HepG2 (cell line): ENCODE measurements around the gene CLEC16A. TPM values are rescaled to one million over a fixed set of nuclear protein-coding genes. Genes with fewer than 3 reads are reported as not detected.

ENCODE experiments used
- FOXM1 ChIP-seq: sonication (generic); formaldehyde crosslinking; IDR thresholded peaks from 2 replicates; pipeline ENCODE4 v1.5.0; 2020; ENCODE audit warnings: missing genetic modification reagents
- GMEB1 ChIP-seq: sonication (generic); formaldehyde crosslinking; IDR thresholded peaks from 2 replicates; pipeline ENCODE4 v1.5.1; 2020; ENCODE audit warnings: missing genetic modification reagents, mild to moderate bottlenecking, borderline replicate concordance
- HMGXB4 ChIP-seq, 2 experiments: sonication (generic) in 1 of 2; formaldehyde crosslinking in 1 of 2; IDR thresholded peaks; 2 replicates each; pipeline versions ENCODE4 v1.4.0 to v1.6.1; 2018 to 2020; ENCODE audit warnings: missing genetic modification reagents in 2 of 2, borderline replicate concordance in 1 of 2, low read depth in 1 of 2, mild to moderate bottlenecking in 1 of 2, missing biosample characterization in 1 of 2
- HOMEZ ChIP-seq: IDR thresholded peaks from 2 replicates; pipeline ENCODE4 v1.6.1; 2016; ENCODE audit warnings: low read depth
- THRA ChIP-seq: sonication (generic); formaldehyde crosslinking; IDR thresholded peaks from 2 replicates; pipeline ENCODE4 v1.4.0; 2020; ENCODE audit warnings: missing genetic modification reagents, borderline replicate concordance
- ZNF580 ChIP-seq: IDR thresholded peaks from 2 replicates; pipeline ENCODE4 v1.6.1; 2016; ENCODE audit warnings: low read depth, borderline replicate concordance
- ZNF646 ChIP-seq: sonication (generic); formaldehyde crosslinking; IDR thresholded peaks from 2 replicates; pipeline ENCODE4 v1.9.0; 2021; ENCODE audit warnings: mild to moderate bottlenecking, missing genetic modification reagents
- ZNF710 ChIP-seq: sonication (generic); formaldehyde crosslinking; IDR thresholded peaks from 2 replicates; pipeline ENCODE4 v1.5.0; 2020; ENCODE audit warnings: mild to moderate bottlenecking, missing genetic modification reagents, borderline replicate concordance
- ZNF768 ChIP-seq: sonication (generic); formaldehyde crosslinking; IDR thresholded peaks from 2 replicates; pipeline ENCODE4 v1.4.0; 2020; ENCODE audit warnings: missing genetic modification reagents
- ZSCAN31 ChIP-seq: sonication (generic); formaldehyde crosslinking; IDR thresholded peaks from 2 replicates; pipeline ENCODE4 v1.5.0; 2020; ENCODE audit warnings: low read depth, mild to moderate bottlenecking, missing genetic modification reagents
- polyA plus RNA-seq, 8 experiments: library from polyadenylated mRNA; depleted of rRNA in 3 of 8; stranded (reverse) in 7 of 8; unstranded in 1 of 8; fragments of >200 nt; fragmentation: Illumina TruSeq in 4 of 8; extraction: Trizol in 4 of 8; gene quantifications; 2 replicates each; pipeline versions ENCODE4 v1.2.1 to v1.2.3, GENCODE V29; 2011 to 2016; ENCODE audit warnings: low read depth in 4 of 8, missing spikeins in 1 of 8, mixed read lengths in 1 of 8; ENCODE audit not compliant: insufficient read depth in 1 of 8
- total RNA-seq, 5 experiments: library from RNA; depleted of rRNA; stranded (reverse); fragments of >200 nt; fragmentation: Illumina TruSeq; extraction: Trizol; gene quantifications; 2 replicates each; pipeline ENCODE4 v1.2.3, GENCODE V29; 2016; ENCODE audit warnings: low read depth in 1 of 5

Gene CLEC16A
- total and polyA plus RNA-seq, 2 of the 13 experiments (the other 11 are each of a cell fraction or from before 2014, with no cell fraction given): 8.5 to 10.3 TPM

- TF ChIP-seq THRA: 0 out of 2 replicates have a peak, but pooled peaks have one; percentile 25
- TF ChIP-seq HOMEZ (CRISPR knock-in tag): 0 out of 2 replicates have a peak, but pooled peaks have one; percentile 64
- no peak for TF ChIP-seq ZSCAN31 (CRISPR knock-in tag)
- TF ChIP-seq GMEB1: no peak
- peak; percentile 37; the same call in 1 of the 2 replicates for TF ChIP-seq ZNF580 (CRISPR knock-in tag)
- peak; percentile 97 for TF ChIP-seq ZNF768 (CRISPR knock-in tag)
- 0 out of 2 replicates have a peak, but pooled peaks have one; percentile 29 for TF ChIP-seq ZNF646 (CRISPR knock-in tag)
- 0 out of 4 replicates have a peak, but pooled peaks of 1 of the 2 experiments have one; percentile 39 for TF ChIP-seq HMGXB4 (CRISPR knock-in tag; IDR thresholded peaks at IDR 0.05; ENCODE audit: borderline replicate concordance in 1 of 2, low read depth in 1 of 2)
- no peak for TF ChIP-seq ZNF710 (CRISPR knock-in tag)
- no peak for TF ChIP-seq FOXM1 (CRISPR knock-in tag)
Observed at GRCh38 chr16:11224096-11224893, 279.9 kb downstream of the CLEC16A start (continued).
